K562 (cell line): Measurements from ENCODE around the gene DMD. TPM values are rescaled to one million over a fixed set of nuclear protein-coding genes. Genes with fewer than 3 reads are reported as not detected.
A peak's percentile ranks its signal among the peaks of the same experiment; 100 is the strongest.

Source experiments
- ATAC-seq: fragments of 200-7000 bp; cut with Tn5 transposase; 3 replicates; pipeline ENCODE4 v1.9.1; 2020; ENCODE audit warnings: moderate library complexity
- BruUV-seq: library from RNA; stranded (reverse); fragments of 400-500 nt; replicated peaks from 2 replicates; lab custom pipeline; 2021; lab: Mats Ljungman, UMichigan
- CTCF ChIA-PET: fragments of 300-600 bp; formaldehyde crosslinking; extraction: SDS; loops from one replicate; lab custom pipeline; 2021; ENCODE audit warnings: low intra/inter-chr PET ratio; lab: Yijun Ruan, JAX
- POLR2A ChIA-PET: fragments of 300-600, 350-650 bp; sonication (Branson Sonifier 250); formaldehyde crosslinking; extraction: SDS; loops from one replicate; lab custom pipeline; 2021; ENCODE audit warnings: antibody characterized with exemption, inconsistent platforms; lab: Yijun Ruan, JAX
- DNase-seq, 4 experiments: peaks; one replicate each; pipeline versions ENCODE4 v3.0.0 to v3.0.0-alpha.2; 2011 to 2018; ENCODE audit warnings: low spot score in 3 of 4, mixed read lengths in 3 of 4; ENCODE audit errors: extremely low read depth in 1 of 4
- FAIRE-seq: peaks from 2 replicates; lab custom pipeline; 2011; peaks lifted over from hg19 to GRCh38; lab: Jason Lieb, UNC
- H2AFZ ChIP-seq: 2 replicates; pipeline ENCODE4 v1.6.0; 2011; ENCODE audit warnings: low read depth, low read length, control low read depth, inconsistent platforms
- H3K27ac ChIP-seq: fragments of 200-600 bp; 3 replicates; pipeline ENCODE4 v1.8.0; 2011; ENCODE audit warnings: low read depth, mild to moderate bottlenecking, control low read depth, inconsistent platforms, low read length, moderate library complexity, mixed read lengths; ENCODE audit errors: extremely low read depth
- H3K27me3 ChIP-seq, 2 experiments: fragments of 300-600 bp in 1 of 2; 2 replicates in 1 of 2; 3 replicates in 1 of 2; pipeline versions ENCODE4 v1.6.0 to v1.8.0; 2011; ENCODE audit warnings: inconsistent platforms in 2 of 2, low read length in 2 of 2, mild to moderate bottlenecking in 1 of 2, mixed read lengths in 1 of 2, moderate library complexity in 1 of 2; ENCODE audit not compliant: control insufficient read depth in 2 of 2, insufficient read depth in 2 of 2
- H3K36me3 ChIP-seq: fragments of 300-600 bp; 3 replicates; pipeline ENCODE4 v1.8.0; 2011; ENCODE audit warnings: mild to moderate bottlenecking, low read length, inconsistent platforms; ENCODE audit not compliant: control insufficient read depth, insufficient read depth
- H3K4me1 ChIP-seq, 2 experiments: fragments of 200-600 bp in 1 of 2; replicated peaks in 1 of 2; 2 replicates in 1 of 2; 3 replicates in 1 of 2; pipeline versions ENCODE4 v1.5.1 to v1.8.0; 2011; ENCODE audit warnings: inconsistent platforms in 2 of 2, low read length in 2 of 2, mild to moderate bottlenecking in 1 of 2, mixed read lengths in 1 of 2, moderate library complexity in 1 of 2; ENCODE audit not compliant: control insufficient read depth in 2 of 2, insufficient read depth in 2 of 2
- H3K4me2 ChIP-seq: 2 replicates; pipeline ENCODE4 v1.6.1; 2011; ENCODE audit warnings: low read length, control low read depth, inconsistent platforms, mixed read lengths; ENCODE audit not compliant: insufficient read depth
- H3K4me3 ChIP-seq: fragments of 200-600 bp; sonication (generic), shearing (Covaris generic); 2 replicates; pipeline ENCODE4 v1.5.1; 2016; ENCODE audit warnings: control low read depth, inconsistent platforms
- H3K79me2 ChIP-seq: fragments of 200-600 bp; 3 replicates; pipeline ENCODE4 v1.8.0; 2011; ENCODE audit warnings: low read length, inconsistent platforms; ENCODE audit not compliant: control insufficient read depth, insufficient read depth
- H3K9ac ChIP-seq, 2 experiments: 2 replicates each; pipeline versions ENCODE4 v1.6.0 to v1.6.1; 2011; ENCODE audit warnings: low read depth in 2 of 2, low read length in 2 of 2, control low read depth in 1 of 2, inconsistent platforms in 1 of 2, mild to moderate bottlenecking in 1 of 2, mixed read lengths in 1 of 2; ENCODE audit not compliant: insufficient read depth in 1 of 2
- H3K9me1 ChIP-seq: one replicate; pipeline ENCODE4 v1.6.0; 2011; ENCODE audit warnings: inconsistent platforms, mild to moderate bottlenecking, low read length, moderate library complexity; ENCODE audit not compliant: control insufficient read depth, insufficient read depth
- H3K9me3 ChIP-seq: replicated peaks from 2 replicates; pipeline ENCODE4 v1.5.1; 2011; ENCODE audit warnings: low read depth, low read length, inconsistent platforms; ENCODE audit not compliant: control insufficient read depth, insufficient read depth
- H4K20me1 ChIP-seq: replicated peaks from 2 replicates; pipeline ENCODE4 v1.6.1; 2011; ENCODE audit warnings: low read length, inconsistent platforms, mixed read lengths; ENCODE audit not compliant: control insufficient read depth, insufficient read depth
- MEIS2 ChIP-seq: fragments of 450-650 bp; IDR thresholded peaks from 2 replicates; pipeline ENCODE4 v1.6.1; 2014; ENCODE audit warnings: mild to moderate bottlenecking; ENCODE audit not compliant: partially characterized antibody
- NFE2L1 ChIP-seq: fragments of 450-650 bp; IDR thresholded peaks from 2 replicates; pipeline ENCODE4 v1.6.1; 2016; ENCODE audit warnings: missing genetic modification characterization, low read depth, mild to moderate bottlenecking, missing compliant biosample characterization, moderate library complexity, borderline replicate concordance
- PKNOX1 ChIP-seq: fragments of 450-650 bp; IDR thresholded peaks from 2 replicates; pipeline ENCODE4 v1.6.1; 2016
- RBM22 ChIP-seq: fragments of 200-400 bp; formaldehyde crosslinking; IDR thresholded peaks from 2 replicates; pipeline ENCODE4 v1.6.1; 2018; ENCODE audit warnings: low read length, low read depth; ENCODE audit not compliant: poor library complexity, severe bottlenecking
- WGBS: fragments of 100-300 bp; shearing (Covaris generic); methylation state at CpG from one replicate; pipeline ENCODE4 v1.1.6; 2016; ENCODE audit warnings: low coverage, mixed read lengths; ENCODE audit not compliant: insufficient coverage; ENCODE audit errors: missing lambda C conversion rate; 5-methylcytosine and 5-hydroxymethylcytosine counted together
- in situ Hi-C: fragments of 300-500 bp; cut with MboI; formaldehyde crosslinking; loops from 4 replicates; pipeline ENCODE4 v1.15.0; 2018; ENCODE audit warnings: inconsistent platforms, mixed read lengths
- intact Hi-C: fragments of 100-400 bp; cut with micrococcal nuclease; formaldehyde crosslinking; loops from 2 replicates; pipeline ENCODE4 v1.14.2; 2022
- polyA plus RNA-seq, 8 experiments: library from polyadenylated mRNA; depleted of rRNA in 4 of 8; stranded (reverse) in 5 of 8; unstranded in 3 of 8; fragments of >200 nt; fragmentation: Nextera tagmentation in 2 of 8; fragmentation: Illumina TruSeq in 1 of 8; extraction: Ambion mirVana in 2 of 8; extraction: Trizol in 1 of 8; gene quantifications; 2 replicates each; pipeline versions ENCODE4 v1.2.1 to v1.2.3, GENCODE V29; 2011 to 2014; ENCODE audit warnings: inconsistent platforms in 1 of 8, missing spikeins in 1 of 8
- total RNA-seq, 7 experiments: library from RNA; depleted of rRNA in 6 of 7; stranded (reverse); fragments of >200 nt in 6 of 7; fragmentation: Illumina TruSeq in 2 of 7; extraction: Trizol in 2 of 7; gene quantifications; 2 replicates each; pipeline versions ENCODE4 v1.2.1 to v1.2.3, GENCODE V29; 2011 to 2021; ENCODE audit warnings: low replicate concordance in 1 of 7
- TF ChIP-seq, protein P1 (sequence below), 2 experiments: IDR thresholded peaks in 1 of 2; conservative IDR thresholded peaks in 1 of 2; 2 replicates each; pipeline ENCODE4 v1.6.1; 2016; ENCODE audit warnings: low read depth in 2 of 2, mild to moderate bottlenecking in 1 of 2, missing compliant biosample characterization in 1 of 2, missing genetic modification characterization in 1 of 2, moderate library complexity in 1 of 2

The DMD gene
- total and polyA plus RNA-seq, 9 of the 15 experiments (the other 6 are each of a cell fraction or from before 2014, with no cell fraction given), result 3.8 to 20.4 (median 11.4) TPM

GRCh38 chrX:31838617-31839016, 1372.7 kb downstream of the DMD start:
- H4K20me1 ChIP-seq, result no peaks in the 10 kb centered on the region
- ChIA-PET CTCF (no interaction called here), POLR2A (interaction anchor here (1.0 kb wide), 1 partner anchor 10 kb away, joined by 5 read pairs; no protein-coding TSS in a partner anchor)
- H3K4me2 ChIP-seq, result no peak overlapping the region
- H3K4me1 ChIP-seq, result no peaks in the 10 kb centered on the region
- in situ Hi-C loops, result no loop called here
- no peak overlapping the region for H3K27ac ChIP-seq
- H3K36me3 ChIP-seq, result peaks cover 8% of the 10 kb centered on the region; the same call in 2 of the 3 replicates
- H3K4me3 ChIP-seq, result no peak overlapping the region
- no TSS peak for BruUV-seq
- H3K79me2 ChIP-seq, result peaks cover 2% of the 10 kb centered on the region; the same call in 1 of the 3 replicates
- H3K9me3 ChIP-seq, result no peaks in the 10 kb centered on the region
- H3K9me1 ChIP-seq, result no peaks in the 10 kb centered on the region
- H3K27me3 ChIP-seq, result no peaks in the 10 kb centered on the region
- intact Hi-C loops, result no loop called here
- FAIRE-seq (no peak), DNase-seq (no peak), ATAC-seq (no peak)
- no peak for TF ChIP-seq RBM22
- no peak overlapping the region for H2AFZ ChIP-seq
- WGBS, result 60% methylated on average over 4 of the region's 4 CpGs
- no peak overlapping the region for H3K9ac ChIP-seq

DNA sequence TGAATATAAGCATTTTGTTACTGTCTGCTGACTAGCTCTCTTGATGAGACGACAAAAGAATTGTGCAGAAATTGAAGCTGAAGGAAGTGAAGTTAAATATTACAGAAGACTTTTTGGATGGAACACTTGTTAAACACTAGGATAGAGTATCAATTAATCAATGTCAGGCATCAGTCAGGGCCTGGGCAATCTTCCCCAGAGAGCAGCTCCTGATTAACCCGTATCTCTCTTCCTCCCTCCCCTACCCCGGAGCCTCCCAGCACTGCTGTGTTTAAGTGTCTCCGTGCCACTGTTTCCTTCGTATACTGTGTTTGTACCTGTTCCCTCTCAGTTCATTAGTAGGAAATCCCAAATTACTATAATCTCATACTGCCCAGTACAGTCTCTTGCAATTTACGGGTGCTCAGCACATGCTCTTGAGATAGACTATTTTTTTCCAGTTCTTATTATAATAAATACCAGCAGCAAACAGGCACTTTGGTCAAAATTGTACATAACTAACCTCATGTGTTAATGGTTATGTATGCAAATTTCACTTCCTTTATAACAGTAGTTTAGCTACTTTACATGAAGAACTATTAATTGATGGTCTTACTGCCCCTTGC, 1373.8 kb downstream of the DMD start:
- H3K4me1 ChIP-seq, result no peaks in the 10 kb centered on the region
- in situ Hi-C loops, result no loop called here
- no peak overlapping the region for H3K9ac ChIP-seq
- H3K4me3 ChIP-seq, result no peak overlapping the region
- DNase-seq (peak in 1 of 4 experiments; percentile 21), FAIRE-seq (no peak), ATAC-seq (peak; percentile 80)
- H4K20me1 ChIP-seq, result no peaks in the 10 kb centered on the region
- no peaks in the 10 kb centered on the region for H3K9me1 ChIP-seq
- H3K27ac ChIP-seq, result no peak overlapping the region
- peaks cover 2% of the 10 kb centered on the region; the same call in 1 of the 3 replicates for H3K79me2 ChIP-seq
- POLR2A ChIA-PET, result interaction anchor here (1.0 kb wide), 1 partner anchor 11 kb away, joined by 5 read pairs; no protein-coding TSS in a partner anchor
- H3K36me3 ChIP-seq, result peaks cover 8% of the 10 kb centered on the region; the same call in 2 of the 3 replicates
- WGBS, result 27% methylated on average over 6 of the region's 6 CpGs
- TF ChIP-seq PKNOX1, result peak; percentile 82
- TF ChIP-seq MEIS2, result peak; percentile 84
- TF ChIP-seq NFE2L1, result no peak
- TF ChIP-seq, protein P1, sequence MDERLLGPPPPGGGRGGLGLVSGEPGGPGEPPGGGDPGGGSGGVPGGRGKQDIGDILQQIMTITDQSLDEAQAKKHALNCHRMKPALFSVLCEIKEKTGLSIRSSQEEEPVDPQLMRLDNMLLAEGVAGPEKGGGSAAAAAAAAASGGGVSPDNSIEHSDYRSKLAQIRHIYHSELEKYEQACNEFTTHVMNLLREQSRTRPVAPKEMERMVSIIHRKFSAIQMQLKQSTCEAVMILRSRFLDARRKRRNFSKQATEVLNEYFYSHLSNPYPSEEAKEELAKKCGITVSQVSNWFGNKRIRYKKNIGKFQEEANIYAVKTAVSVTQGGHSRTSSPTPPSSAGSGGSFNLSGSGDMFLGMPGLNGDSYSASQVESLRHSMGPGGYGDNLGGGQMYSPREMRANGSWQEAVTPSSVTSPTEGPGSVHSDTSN (CRISPR knock-in tag; IDR thresholded peaks at IDR 0.05; ENCODE audit: low read depth), result 0 out of 2 replicates have a peak, but pooled peaks have one; percentile 20
- TF ChIP-seq, protein P1 (tag; conservative IDR thresholded peaks at IDR 0.05; ENCODE audit: low read depth), result peak; percentile 87
- no peak overlapping the region for H3K4me2 ChIP-seq
- H2AFZ ChIP-seq, result no peak overlapping the region
- no TSS peak for BruUV-seq
- H3K27me3 ChIP-seq, result no peaks in the 10 kb centered on the region
- intact Hi-C loops, result no loop called here
- CTCF ChIA-PET, result no interaction called here
- no peaks in the 10 kb centered on the region for H3K9me3 ChIP-seq
